Left ventricle myocardium superior (tissue), 1 donor: ENCODE results near the gene PAOX. TPM values are rescaled to one million over a fixed set of nuclear protein-coding genes. Genes with fewer than 3 reads are reported as not detected.
A peak's percentile ranks its signal among the peaks of the same experiment; 100 is the strongest.
"Not testable (repeated sequence)": the region's sequence is repeated elsewhere in the genome, so short reads cannot be mapped to it uniquely, and the experiment has no call there.

Source experiments
- ATAC-seq: fragments of 200-7000 bp; cut with Tn5 transposase; one replicate; pipeline ENCODE4 v1.9.1; 2020; ENCODE audit warnings: mild to moderate bottlenecking, moderate library complexity
- DNase-seq: peaks from one replicate; pipeline ENCODE4 v3.0.0-alpha.2; 2020
- intact Hi-C: fragments of 100-400 bp; cut with micrococcal nuclease; formaldehyde crosslinking; loops from one replicate; pipeline ENCODE4 v1.11.0; 2022
- total RNA-seq: library from RNA; stranded (reverse); fragmentation: NEBNext Ultra II Directional; extraction: Animal tissue kit (Norgen Biotek cat#: 25700); gene quantifications from one replicate; pipeline ENCODE4 v1.2.1, GENCODE V29; 2021
- donor health status: DM: no; HTN: yes; CAD: no; lungs with severe emphysema.

Gene PAOX
- total RNA-seq, 1 donor from 2014 or later = 2.8 TPM

GRCh38 chr10:133377818-133378250 is 1.2 kb upstream of the PAOX start:
- no peak for ATAC-seq
- intact Hi-C loops = no loop called here
- no peak for DNase-seq

- ATAC-seq = peak; percentile 86
- peak; percentile 83 for DNase-seq
- intact Hi-C loops = no loop called here
These were observed 588 bp upstream of the PAOX start for GRCh38 chr10:133378251-133379096.

GRCh38 chr10:133379801-133380666 is 972 bp downstream of the PAOX start:
- DNase-seq (no peak), ATAC-seq (peak; percentile 2)
- intact Hi-C loops = no loop called here

GRCh38 chr10:133381036-133381435 is 2.0 kb downstream of the PAOX start:
- no peak for DNase-seq
- intact Hi-C loops = no loop called here
- ATAC-seq = no peak

GRCh38 chr10:133383551-133383950 is 4.5 kb downstream of the PAOX start:
- intact Hi-C loops = no loop called here
- ATAC-seq (no peak), DNase-seq (no peak)

GRCh38 chr10:133384071-133384470 is 5.0 kb downstream of the PAOX start:
- ATAC-seq (no peak), DNase-seq (peak; percentile 16)
- intact Hi-C loops = no loop called here

- no peak for ATAC-seq
- intact Hi-C loops = no loop called here
- DNase-seq = peak; percentile 10
These were observed 6.2 kb downstream of the PAOX start for GRCh38 chr10:133385214-133385613.

- DNase-seq, ATAC-seq, intact Hi-C loops: not testable (repeated sequence)
These were observed 7.9 kb downstream of the PAOX start for GRCh38 chr10:133386951-133387350.

GRCh38 chr10:133388236-133388972 is 9.3 kb downstream of the PAOX start:
- DNase-seq = no peak
- intact Hi-C loops = no loop called here

GRCh38 chr10:133388973-133389818 is 10.1 kb downstream of the PAOX start:
- no peak for ATAC-seq
- intact Hi-C loops = no loop called here
- DNase-seq = peak; percentile 48

More at GRCh38 chr10:133388236-133388972, 9.3 kb downstream of the PAOX start:
- ATAC-seq = no peak

- ATAC-seq (no peak), DNase-seq (no peak)
- intact Hi-C loops = no loop called here
These were observed 11.7 kb downstream of the PAOX start for GRCh38 chr10:133390597-133391248.

- DNase-seq (no peak), ATAC-seq (no peak)
- intact Hi-C loops = no loop called here
These were observed 12.2 kb downstream of the PAOX start for GRCh38 chr10:133391249-133391635.

- intact Hi-C loops = no loop called here
- DNase-seq (no peak), ATAC-seq (no peak)
These were observed 12.9 kb downstream of the PAOX start for GRCh38 chr10:133391761-133392518.

GRCh38 chr10:133393401-133394063 is 14.5 kb downstream of the PAOX start:
- ATAC-seq (no peak), DNase-seq (no peak)
- intact Hi-C loops = no loop called here

- intact Hi-C loops = no loop called here
- peak; percentile 98 for ATAC-seq
- DNase-seq = peak; percentile 98
These were observed 15.1 kb downstream of the PAOX start, which contains the start of gene MTG1 for GRCh38 chr10:133394064-133394663. Gene MTG1, plus strand, starts transcription at chr10:133394157. Its CDS starts 64 bp downstream, at chr10:133394221.

GRCh38 chr10:133394801-133395221 is 15.7 kb downstream of the PAOX start:
- intact Hi-C loops = no loop called here
- DNase-seq (no peak), ATAC-seq (no peak)
